Activated naive CD4-positive, alpha-beta T cell treated with anti-CD3 and anti-CD28 coated beads, Interleukin-2, amount 50 U/mL, for 24 hours (primary cell): ENCODE data around the gene ALDH6A1.

Experiments used
- H3K27ac Mint-ChIP-seq: one replicate; pipeline ENCODE4 v1.8.0; 2021; ENCODE audit warnings: mild to moderate bottlenecking, mixed read lengths
- H3K27me3 Mint-ChIP-seq: one replicate; pipeline ENCODE4 v1.8.0; 2021; ENCODE audit warnings: mixed read lengths
- H3K36me3 Mint-ChIP-seq: one replicate; pipeline ENCODE4 v1.8.0; 2021; ENCODE audit warnings: mixed read lengths
- H3K4me1 Mint-ChIP-seq: one replicate; pipeline ENCODE4 v1.8.0; 2021; ENCODE audit warnings: mixed read lengths
- H3K4me3 Mint-ChIP-seq: one replicate; pipeline ENCODE4 v1.8.0; 2021; ENCODE audit warnings: mild to moderate bottlenecking, mixed read lengths
- H3K9me3 Mint-ChIP-seq: one replicate; pipeline ENCODE4 v1.8.0; 2021; ENCODE audit warnings: mixed read lengths

The ALDH6A1 gene

GRCh38 chr14:74018586-74019407, 65.5 kb downstream of the ALDH6A1 start, which contains the start of the genes BBOF1 and ENTPD5:
BBOF1 (plus strand) TSS chr14:74019349; CDS start chr14:74019479, 130 bp downstream.
ENTPD5 (minus strand) TSS chr14:74019288; CDS start chr14:73988102, 31,186 bp downstream.
- H3K9me3 Mint-ChIP-seq: no peaks in the 10 kb centered on the region
- H3K4me1 Mint-ChIP-seq: peaks cover 10% of the 10 kb centered on the region
- H3K27me3 Mint-ChIP-seq: no peaks in the 10 kb centered on the region
- peak within 1 kb of the TSS; percentile 99 for H3K27ac Mint-ChIP-seq
- peak within 1 kb of the TSS; percentile 97 for H3K4me3 Mint-ChIP-seq
- H3K36me3 Mint-ChIP-seq: no peaks in the 10 kb centered on the region

- Mint-ChIP-seq H3K36me3 (peaks cover 4% of the 10 kb centered on the region), H3K9me3 (no peaks in the 10 kb centered on the region), H3K27me3 (no peaks in the 10 kb centered on the region), H3K4me3 (peak overlapping the region; percentile 97), H3K27ac (peak overlapping the region; percentile 99), H3K4me1 (peaks cover 10% of the 10 kb centered on the region)
Measured at GRCh38 chr14:74018174-74018585, 66.1 kb downstream of the ALDH6A1 start.

GRCh38 chr14:74015963-74016362, 68.3 kb downstream of the ALDH6A1 start:
- H3K4me1 Mint-ChIP-seq: peaks cover 10% of the 10 kb centered on the region
- no peak overlapping the region for H3K4me3 Mint-ChIP-seq
- H3K27me3 Mint-ChIP-seq: no peaks in the 10 kb centered on the region
- peaks cover 7% of the 10 kb centered on the region for H3K36me3 Mint-ChIP-seq
- H3K27ac Mint-ChIP-seq: no peak overlapping the region
- no peaks in the 10 kb centered on the region for H3K9me3 Mint-ChIP-seq

DNA sequence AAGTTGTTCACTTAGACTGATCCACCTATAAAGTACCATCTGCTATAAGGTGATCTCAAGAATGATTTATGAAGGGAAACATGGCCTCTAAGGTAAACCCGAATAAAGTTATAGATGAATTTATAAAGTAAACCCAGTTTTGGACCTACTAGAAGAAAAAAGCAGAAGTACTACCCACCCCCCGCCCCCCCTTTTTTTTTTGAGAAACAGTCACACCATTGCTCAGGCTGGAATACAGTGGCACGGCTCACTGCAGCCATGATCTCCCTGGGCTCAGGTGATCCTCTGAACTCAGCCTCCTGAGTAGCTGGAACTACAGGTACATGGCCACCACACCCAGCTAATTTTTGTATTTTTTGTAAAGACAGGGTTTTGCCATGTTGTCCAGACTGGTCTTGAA, 69.1 kb downstream of the ALDH6A1 start:
- no peak overlapping the region for H3K27ac Mint-ChIP-seq
- H3K27me3 Mint-ChIP-seq: no peaks in the 10 kb centered on the region
- H3K4me1 Mint-ChIP-seq: peaks cover 10% of the 10 kb centered on the region
- peaks cover 7% of the 10 kb centered on the region for H3K36me3 Mint-ChIP-seq
- H3K9me3 Mint-ChIP-seq: no peaks in the 10 kb centered on the region
- H3K4me3 Mint-ChIP-seq: no peak overlapping the region

DNA sequence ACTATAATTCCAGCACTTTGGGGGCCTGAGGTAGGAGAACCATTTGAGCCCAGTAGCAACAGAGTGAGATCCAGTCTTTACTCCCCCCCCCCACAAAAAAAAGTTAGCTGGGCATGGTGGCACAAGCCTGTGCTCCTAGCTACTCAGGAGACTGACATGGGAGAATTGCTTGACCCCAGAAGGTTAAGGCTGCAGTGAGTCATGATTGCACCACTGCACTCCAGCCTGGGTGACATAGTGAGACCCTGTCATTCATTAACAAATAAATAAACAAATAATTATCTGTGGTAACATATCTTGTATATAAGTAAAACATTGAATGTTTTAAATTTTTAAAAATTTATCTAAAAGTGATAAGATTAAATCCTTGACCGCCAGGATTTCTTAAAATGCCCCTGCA, 70.0 kb downstream of the ALDH6A1 start:
- Mint-ChIP-seq H3K9me3 (no peaks in the 10 kb centered on the region), H3K27me3 (no peaks in the 10 kb centered on the region), H3K27ac (no peak overlapping the region), H3K4me1 (peaks cover 9% of the 10 kb centered on the region), H3K4me3 (no peak overlapping the region), H3K36me3 (peaks cover 7% of the 10 kb centered on the region)

GRCh38 chr14:74008843-74009499, 75.3 kb downstream of the ALDH6A1 start:
- no peaks in the 10 kb centered on the region for H3K27me3 Mint-ChIP-seq
- H3K4me1 Mint-ChIP-seq: no peaks in the 10 kb centered on the region
- peaks cover 11% of the 10 kb centered on the region for H3K36me3 Mint-ChIP-seq
- no peak overlapping the region for H3K4me3 Mint-ChIP-seq
- H3K9me3 Mint-ChIP-seq: no peaks in the 10 kb centered on the region
- no peak overlapping the region for H3K27ac Mint-ChIP-seq
